Activated effector memory CD4-positive, alpha-beta T cell treated with Interleukin-2 at 50 U/mL for 16 hours (primary cell): ENCODE data around the gene LIM2.
A peak's percentile ranks its signal among the peaks of the same experiment; 100 is the strongest.

ENCODE experiments used
- DNase-seq: peaks from one replicate; pipeline ENCODE4 v3.0.0-alpha.2; 2020

LIM2 gene

GRCh38 chr19:51338563-51339312, 49.0 kb downstream of the LIM2 start:
- peak; percentile 78 for DNase-seq

GRCh38 chr19:51337861-51338562, 49.8 kb downstream of the LIM2 start:
- DNase-seq: no peak

- DNase-seq: no peak
Measured at GRCh38 chr19:51337141-51337860, 50.5 kb downstream of the LIM2 start.

- DNase-seq: no peak
Measured at GRCh38 chr19:51333836-51334460, 53.8 kb downstream of the LIM2 start.

- DNase-seq: no peak
Measured at GRCh38 chr19:51331716-51332115, 56.1 kb downstream of the LIM2 start.

GRCh38 chr19:51331193-51331592, 56.6 kb downstream of the LIM2 start:
- no peak for DNase-seq

GRCh38 chr19:51330366-51330765, 57.4 kb downstream of the LIM2 start:
- DNase-seq: no peak
